H54 (cell line): ENCODE data around the gene MC5R.

ENCODE experiments used
- DNase-seq: peaks from one replicate; pipeline ENCODE4 v3.0.0; 2011; ENCODE audit warnings: low spot score, mixed read lengths; ENCODE audit not compliant: insufficient read length
- FAIRE-seq: peaks from 3 replicates; lab custom pipeline; 2011; peaks lifted over from hg19 to GRCh38; lab: Jason Lieb, UNC
- POLR2A ChIP-seq: IDR thresholded peaks from 2 replicates; pipeline ENCODE4 v1.6.1; 2011; ENCODE audit warnings: low read depth, mild to moderate bottlenecking, low read length

MC5R gene

GRCh38 chr18:13823707-13824395, at the start of gene MC5R:
TSS of gene MC5R (plus strand) at chr18:13824149. CDS start at chr18:13825766, 1,617 bp downstream.
- FAIRE-seq (no peak), DNase-seq (peak; percentile 68)

GRCh38 chr18:13775058-13775457, 48.9 kb upstream of the MC5R start:
- no peak for DNase-seq
- FAIRE-seq: no peak
- no peak for TF ChIP-seq POLR2A

More at GRCh38 chr18:13823707-13824395, at the start of gene MC5R:
- no peak for TF ChIP-seq POLR2A

GRCh38 chr18:13791181-13791580, 32.8 kb upstream of the MC5R start:
- no peak for DNase-seq
- FAIRE-seq: no peak
- TF ChIP-seq POLR2A: no peak

- no peak for FAIRE-seq
- TF ChIP-seq POLR2A: no peak
- DNase-seq: no peak
Observed at GRCh38 chr18:13793819-13794218, 30.1 kb upstream of the MC5R start.

- FAIRE-seq: no peak
- no peak for TF ChIP-seq POLR2A
- no peak for DNase-seq
Observed at GRCh38 chr18:13796515-13796914, 27.4 kb upstream of the MC5R start.

DNA sequence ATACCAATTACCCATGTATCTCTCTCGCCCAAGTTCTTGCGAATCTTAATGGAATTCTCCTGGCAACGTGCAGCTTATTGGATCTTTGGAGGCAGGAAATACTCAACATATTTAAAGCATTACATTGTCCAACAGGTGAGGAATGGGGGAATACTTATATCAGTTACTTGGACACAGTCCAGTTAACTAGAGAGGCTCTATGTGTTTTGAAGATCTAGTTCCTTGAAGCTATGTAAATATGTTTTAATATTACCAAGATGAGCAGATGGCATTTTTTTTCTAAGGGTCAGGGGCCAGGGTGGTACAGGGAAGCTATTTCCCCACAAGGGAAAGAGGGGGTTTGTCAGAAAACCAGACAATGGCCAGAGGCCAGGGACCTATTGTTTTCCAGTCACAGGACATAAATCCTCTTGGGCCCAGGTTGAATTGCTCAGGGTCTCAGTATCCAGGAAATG, 26.8 kb upstream of the MC5R start:
- no peak for TF ChIP-seq POLR2A
- DNase-seq (peak; percentile 26), FAIRE-seq (peak; percentile 64)

DNA sequence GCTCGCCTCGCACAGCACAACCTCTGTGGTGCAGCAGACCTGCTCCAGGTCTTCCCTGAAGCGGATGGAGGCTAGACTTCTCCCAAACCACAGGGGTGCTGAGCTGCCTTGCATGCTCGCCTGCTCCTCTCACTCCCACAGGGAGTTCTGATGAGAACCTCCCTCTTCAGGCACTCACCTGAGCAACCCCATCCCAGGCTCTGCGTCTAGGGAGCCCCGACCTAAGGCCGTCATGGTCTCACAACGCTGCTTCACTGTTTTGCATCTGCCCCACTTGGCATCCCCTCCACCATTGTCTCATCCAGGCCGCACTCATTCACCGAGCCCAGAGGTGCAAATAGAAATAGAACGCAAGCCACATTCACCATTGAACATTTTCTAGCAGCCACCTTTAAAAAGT, 24.6 kb upstream of the MC5R start:
- DNase-seq: no peak
- no peak for TF ChIP-seq POLR2A
- no peak for FAIRE-seq

- TF ChIP-seq POLR2A: no peak
- no peak for DNase-seq
- FAIRE-seq: no peak
Observed at GRCh38 chr18:13800505-13801259, 23.3 kb upstream of the MC5R start.

- FAIRE-seq (no peak), DNase-seq (no peak)
Observed at GRCh38 chr18:13801260-13801601, 22.7 kb upstream of the MC5R start.

DNA sequence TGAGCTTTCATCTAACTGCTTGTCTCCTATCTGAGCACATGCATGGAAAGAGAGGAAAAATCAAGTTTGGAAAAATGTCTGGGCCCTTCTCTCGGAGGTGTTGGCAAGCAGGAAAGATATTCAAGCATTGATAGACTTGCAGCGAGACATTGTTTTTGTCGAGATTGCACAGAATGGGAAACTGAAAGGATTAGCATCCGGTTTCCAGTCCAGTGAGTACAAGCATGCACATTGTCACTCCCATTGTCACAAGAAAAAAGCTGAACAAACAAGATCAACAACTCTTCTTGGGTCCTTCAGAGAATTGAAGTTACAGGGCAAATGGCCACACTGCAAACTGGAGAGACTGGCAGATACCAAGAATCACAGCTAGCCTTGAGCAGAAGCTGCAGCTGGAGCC, 19.6 kb upstream of the MC5R start:
- FAIRE-seq (no peak), DNase-seq (no peak)
- TF ChIP-seq POLR2A: no peak

More at GRCh38 chr18:13801260-13801601, 22.7 kb upstream of the MC5R start:
- no peak for TF ChIP-seq POLR2A

- DNase-seq: no peak
- no peak for FAIRE-seq
- no peak for TF ChIP-seq POLR2A
Observed at GRCh38 chr18:13808294-13809042, 15.5 kb upstream of the MC5R start.

DNA sequence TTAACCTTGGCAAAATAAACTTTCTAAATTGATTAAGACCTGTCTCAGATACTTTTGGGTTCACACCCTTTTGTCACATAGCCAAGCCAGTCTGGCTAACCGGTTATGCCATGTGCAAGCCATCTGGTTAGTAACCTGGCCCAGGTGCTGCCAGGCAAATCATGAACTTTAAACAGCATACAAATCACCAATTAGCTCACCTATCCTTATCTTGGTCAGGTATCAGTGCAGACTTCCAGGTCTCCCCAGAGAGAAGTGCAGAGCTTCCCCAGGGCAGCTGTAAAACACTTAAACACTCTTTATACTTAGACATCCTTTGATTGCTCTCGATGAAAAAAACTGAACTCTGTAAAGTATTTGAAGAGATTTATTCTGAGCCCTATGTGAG, 14.9 kb upstream of the MC5R start:
- TF ChIP-seq POLR2A: no peak
- DNase-seq (no peak), FAIRE-seq (no peak)

DNA sequence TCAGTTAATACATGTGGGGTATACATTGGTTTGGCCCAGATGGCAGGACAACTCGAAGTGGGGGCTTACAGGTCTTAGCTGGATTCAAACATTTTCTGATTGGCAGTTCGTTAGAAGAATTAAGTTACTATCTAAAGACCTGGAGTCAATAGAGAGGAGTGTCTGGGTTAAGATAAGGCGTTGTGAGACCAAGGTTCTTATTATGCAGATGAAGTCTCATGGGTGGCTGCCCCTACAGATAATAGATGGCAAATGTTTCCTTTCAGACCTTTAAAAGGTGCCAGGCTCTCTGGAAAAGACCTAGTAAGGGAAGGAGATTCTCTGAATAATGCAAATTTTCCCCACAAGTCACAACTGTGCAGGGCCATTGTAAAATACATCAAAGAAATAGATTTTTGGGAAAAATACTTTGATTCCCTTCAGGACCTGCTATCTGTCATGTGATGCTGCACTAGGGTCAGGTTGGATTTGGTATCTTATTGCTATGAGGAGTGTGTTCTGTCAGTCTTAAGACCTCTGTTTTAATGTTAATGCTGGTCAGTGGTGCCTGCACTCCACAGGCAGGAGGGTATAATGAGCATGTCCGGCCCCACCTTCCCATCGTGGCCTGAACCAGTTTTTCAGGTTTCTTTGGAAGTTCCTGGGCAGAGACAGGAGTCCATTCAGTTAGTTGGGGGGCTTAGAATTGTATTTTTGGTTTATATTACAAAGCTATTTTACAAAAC, 14.3 kb upstream of the MC5R start:
- FAIRE-seq: no peak
- TF ChIP-seq POLR2A: no peak
- no peak for DNase-seq

GRCh38 chr18:13810950-13811485, 12.9 kb upstream of the MC5R start:
- DNase-seq (no peak), FAIRE-seq (no peak)
- TF ChIP-seq POLR2A: no peak
